WI38 (cell line): ENCODE results near the gene ELAPOR1.

Source experiments
- H3K4me3 ChIP-seq: 2 replicates; pipeline ENCODE4 v1.5.1; 2011; ENCODE audit warnings: low read depth, mild to moderate bottlenecking, control low read depth, low read length
- CTCF ChIP-seq: IDR thresholded peaks from 2 replicates; pipeline ENCODE4 v1.5.1; 2012; ENCODE audit warnings: low read depth, mild to moderate bottlenecking, control low read depth, low read length

ELAPOR1 gene

GRCh38 chr1:109099938-109100773 is 13.8 kb upstream of the ELAPOR1 start:
- H3K4me3 ChIP-seq: peak overlapping the region; percentile 94
- peak; percentile 79 for TF ChIP-seq CTCF

GRCh38 chr1:109104364-109105151 is 9.4 kb upstream of the ELAPOR1 start:
- TF ChIP-seq CTCF: no peak
- H3K4me3 ChIP-seq: no peak overlapping the region

GRCh38 chr1:109105881-109106280 is 8.0 kb upstream of the ELAPOR1 start:
- no peak overlapping the region for H3K4me3 ChIP-seq
- no peak for TF ChIP-seq CTCF

- H3K4me3 ChIP-seq: no peak overlapping the region
- TF ChIP-seq CTCF: no peak
These were observed 6.1 kb upstream of the ELAPOR1 start for GRCh38 chr1:109107785-109108184.

- no peak for TF ChIP-seq CTCF
- no peak overlapping the region for H3K4me3 ChIP-seq
These were observed 4.0 kb upstream of the ELAPOR1 start for GRCh38 chr1:109109906-109110305.

- no peak overlapping the region for H3K4me3 ChIP-seq
- no peak for TF ChIP-seq CTCF
These were observed 2.4 kb upstream of the ELAPOR1 start for GRCh38 chr1:109111386-109112055.
